OCI-M1 (cell line): Measurements from ENCODE around the gene NOL12.

ENCODE experiments used
- DNase-seq: peaks from one replicate; lab custom pipeline; 2025; lab: John Stamatoyannopoulos, UW

NOL12 gene

DNA sequence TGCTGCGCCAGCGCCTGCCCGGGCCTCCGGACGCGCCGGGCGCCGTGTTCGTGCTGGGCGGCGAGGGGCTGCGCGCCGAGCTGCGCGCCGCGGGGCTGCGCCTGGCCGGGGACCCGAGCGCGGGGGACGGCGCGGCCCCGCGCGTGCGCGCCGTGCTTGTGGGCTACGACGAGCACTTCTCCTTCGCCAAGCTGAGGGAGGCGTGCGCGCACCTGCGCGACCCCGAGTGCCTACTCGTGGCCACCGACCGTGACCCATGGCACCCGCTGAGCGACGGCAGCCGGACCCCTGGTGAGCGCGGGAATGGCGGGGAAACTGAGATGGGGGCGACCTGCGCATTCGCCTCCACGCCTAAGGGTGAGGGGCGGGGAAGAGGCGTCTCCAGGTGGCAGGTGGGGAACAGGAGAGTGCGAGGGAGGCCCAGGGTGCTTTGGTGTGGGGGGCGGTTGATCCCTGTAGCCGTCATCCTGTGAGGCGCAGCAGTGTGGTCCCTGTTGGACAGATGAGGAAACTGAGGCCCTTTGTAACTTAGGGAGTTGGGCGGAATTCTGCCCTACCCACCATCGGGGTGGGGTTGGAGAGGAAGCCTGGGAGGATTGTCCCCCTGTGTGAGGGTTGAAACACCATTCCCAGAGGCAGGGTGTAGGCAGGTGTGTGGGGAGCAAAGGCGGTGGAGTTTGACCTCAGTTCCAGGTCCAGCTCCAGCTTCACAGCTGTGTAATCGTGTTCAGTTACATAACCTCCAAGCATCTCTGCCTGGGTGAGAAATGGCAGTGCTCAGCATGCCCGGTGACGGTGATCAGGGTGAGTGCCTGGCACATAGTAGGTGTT, 26.9 kb upstream of the NOL12 start:
- no peak for DNase-seq

GRCh38 chr22:37659897-37660708, 26.0 kb upstream of the NOL12 start:
- peak; percentile 30 for DNase-seq

DNA sequence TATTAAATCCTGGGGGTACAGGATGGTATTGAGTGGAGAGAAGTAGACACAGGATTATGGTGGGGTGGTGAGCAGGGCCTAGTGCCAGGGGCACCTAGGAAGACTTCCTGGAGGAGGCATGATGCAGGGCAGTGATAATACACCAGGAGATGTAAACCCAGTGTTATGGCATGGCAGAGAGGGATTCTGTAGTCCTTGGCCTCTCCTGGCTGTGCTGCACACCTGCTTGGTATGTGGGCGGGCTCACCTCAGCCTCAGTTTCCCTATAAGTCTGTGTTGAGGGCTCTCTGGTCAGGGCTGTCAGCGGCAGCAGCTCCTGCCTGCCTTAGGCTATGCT, 25.5 kb upstream of the NOL12 start:
- no peak for DNase-seq

DNA sequence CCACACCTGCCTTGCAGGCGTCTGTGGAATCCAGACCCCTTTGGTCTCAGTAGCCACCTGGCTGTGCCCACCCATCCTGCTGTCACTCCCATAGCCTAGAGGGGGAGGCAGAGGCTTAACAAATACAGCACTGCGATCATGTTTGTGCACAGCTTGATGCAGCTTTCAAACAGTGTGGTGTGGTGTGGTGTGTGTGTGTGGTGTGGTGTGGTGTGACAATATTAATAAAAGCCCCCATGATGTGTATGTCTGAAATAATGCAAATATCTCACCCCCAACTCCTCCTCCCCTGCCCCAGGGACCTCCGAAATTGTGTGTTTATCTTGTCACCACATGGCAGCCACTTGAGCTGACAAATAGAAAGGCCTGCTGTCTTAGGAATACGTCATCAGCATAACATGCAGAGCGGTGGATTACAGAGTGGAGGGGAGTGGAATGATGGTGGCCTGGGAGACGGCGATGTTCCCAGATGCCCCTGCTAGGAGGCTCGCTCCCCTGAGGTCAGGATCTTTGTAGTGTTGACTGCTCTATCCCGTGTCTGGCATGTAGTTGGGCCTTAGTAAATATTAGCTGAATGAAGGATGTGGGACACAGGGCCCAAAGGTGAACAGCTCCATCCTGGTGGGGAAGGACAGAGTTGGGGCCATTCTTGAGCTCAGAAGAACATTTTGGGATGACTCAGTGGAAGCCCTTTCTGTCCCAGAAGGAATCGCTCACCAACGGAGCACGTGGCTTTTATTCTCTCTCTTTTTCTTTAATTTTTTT, 24.8 kb upstream of the NOL12 start:
- DNase-seq = peak; percentile 39

GRCh38 chr22:37662039-37662438, 24.1 kb upstream of the NOL12 start:
- DNase-seq = no peak

GRCh38 chr22:37663521-37664140, 22.5 kb upstream of the NOL12 start:
- DNase-seq = no peak

DNA sequence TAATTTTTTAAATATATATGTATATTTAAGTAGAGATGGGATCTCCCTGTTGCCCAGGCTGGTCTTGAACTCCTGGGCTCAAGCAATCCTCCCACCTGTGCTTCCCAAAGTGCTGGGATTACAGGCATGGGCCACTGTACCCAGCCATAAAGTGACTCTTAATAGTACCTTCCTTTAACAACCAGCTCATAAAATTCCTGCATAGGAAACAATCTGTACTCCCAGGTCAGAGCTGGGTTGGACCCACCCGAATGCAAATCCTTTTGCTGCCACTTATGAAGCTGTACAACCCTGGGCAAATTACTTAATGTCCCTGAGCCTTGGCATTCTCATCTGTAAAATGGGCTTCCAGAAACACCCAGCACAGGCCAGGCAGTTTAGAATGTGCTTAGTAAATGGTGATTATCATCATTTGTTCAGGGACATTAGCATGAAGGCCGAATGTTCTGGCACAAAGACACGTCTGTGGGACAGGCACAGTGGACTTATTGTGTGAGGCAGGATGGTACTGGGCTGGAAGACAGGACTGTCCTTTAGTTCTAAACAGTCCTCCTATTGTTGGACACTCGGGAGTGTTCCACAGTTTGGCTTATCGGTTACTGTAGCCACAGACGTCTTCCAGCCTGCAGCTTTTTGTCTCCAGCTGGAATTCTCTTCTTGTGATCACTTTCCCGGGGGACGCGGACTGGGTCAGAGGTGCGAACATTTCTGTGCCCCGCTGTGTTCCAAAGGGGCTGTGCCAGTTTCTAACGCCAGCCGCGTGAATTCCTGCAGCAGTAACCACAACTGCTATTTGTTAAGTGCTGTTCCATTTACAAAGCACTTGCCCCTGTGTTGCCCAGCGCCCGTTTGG, 21.7 kb upstream of the NOL12 start:
- DNase-seq = no peak

- DNase-seq = no peak
Observed at GRCh38 chr22:37665487-37665886, 20.7 kb upstream of the NOL12 start.

- no peak for DNase-seq
Observed at GRCh38 chr22:37669586-37669985, 16.6 kb upstream of the NOL12 start.

DNA sequence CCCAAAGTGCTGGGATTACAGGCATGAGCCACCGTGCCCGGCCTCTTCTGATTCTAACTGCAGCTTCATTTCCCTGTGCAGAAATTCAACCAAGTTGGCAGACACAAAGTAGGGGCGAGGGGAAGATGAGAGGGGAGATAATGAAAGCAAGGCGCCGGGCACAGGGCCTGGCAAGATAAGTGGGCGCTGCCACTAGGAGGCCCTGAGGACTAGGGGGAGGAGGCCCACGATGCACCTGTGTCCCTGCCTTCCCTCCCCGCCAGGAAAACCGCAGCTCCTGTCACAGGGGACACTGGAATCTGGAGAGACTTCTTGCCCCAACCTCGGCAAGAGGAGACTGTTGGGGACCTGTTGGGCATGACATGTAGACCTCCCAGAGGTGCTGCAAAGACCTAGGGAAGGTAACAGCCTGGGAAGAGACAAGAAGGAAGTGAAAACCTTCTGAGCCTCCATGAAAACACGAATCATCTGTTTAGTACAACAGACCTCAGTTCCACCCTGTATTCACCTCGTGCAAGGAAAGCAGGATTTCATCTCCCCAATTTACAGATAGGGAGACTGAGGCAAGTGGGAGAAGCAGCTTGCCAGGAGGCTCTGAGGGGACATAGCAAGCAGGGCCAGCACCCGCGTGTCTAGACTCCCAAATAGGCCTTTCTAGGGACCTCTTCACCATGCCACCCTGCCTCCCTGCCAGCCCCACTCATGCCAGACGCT, 13.8 kb upstream of the NOL12 start:
- DNase-seq = no peak

DNA sequence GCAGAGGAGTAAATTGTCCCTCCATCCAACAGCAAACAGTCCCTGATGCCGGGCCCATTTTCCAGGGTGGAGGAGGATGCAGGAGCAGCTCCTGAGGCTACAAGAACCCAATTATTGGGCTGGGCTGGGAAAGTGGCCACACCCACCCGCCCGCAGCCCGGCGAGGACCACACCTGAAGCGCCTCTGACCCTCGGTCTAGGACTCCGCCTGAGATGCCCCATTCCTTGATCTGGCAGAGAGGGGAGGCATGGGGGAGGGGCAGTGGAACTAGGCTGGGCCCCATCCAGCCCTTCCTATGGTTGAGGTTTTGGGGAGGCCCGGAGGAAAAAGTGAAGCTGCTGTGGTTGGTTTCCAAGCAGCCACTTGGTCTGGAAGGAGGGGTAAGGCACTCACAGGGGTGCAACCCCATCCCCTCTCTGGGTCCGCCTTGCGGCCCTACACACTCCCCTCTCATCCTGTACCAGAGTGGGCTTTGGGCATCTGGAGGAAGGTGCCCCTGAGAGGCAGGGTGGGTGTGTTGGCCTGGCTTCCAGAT, 13.2 kb upstream of the NOL12 start:
- no peak for DNase-seq

DNA sequence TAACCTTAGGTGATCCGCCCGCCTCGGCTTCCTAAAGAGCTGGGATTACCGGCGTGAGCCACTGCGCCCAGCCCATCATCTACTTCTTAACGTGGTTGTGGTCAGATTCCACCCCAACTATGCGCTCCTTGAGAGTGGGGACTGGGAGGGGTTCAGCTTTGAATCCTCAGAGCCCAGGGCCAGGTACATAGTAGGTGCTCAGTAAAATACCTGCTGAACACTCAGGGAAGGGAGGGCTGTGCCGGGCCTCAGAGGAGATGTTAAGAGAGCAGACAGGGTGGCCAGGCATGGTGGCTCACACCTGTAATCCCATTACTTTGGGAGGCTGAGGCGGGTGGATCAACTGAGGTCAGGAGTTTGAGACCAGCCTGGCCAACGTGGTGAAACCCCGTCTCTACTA, 11.9 kb upstream of the NOL12 start:
- DNase-seq = no peak

GRCh38 chr22:37674951-37675929, 10.9 kb upstream of the NOL12 start, which contains the start of gene LGALS1:
Gene LGALS1 (plus strand): TSS chr22:37675636. CDS start chr22:37675703, 67 bp downstream.
- peak; percentile 96 for DNase-seq

- peak; percentile 41 for DNase-seq
Observed at GRCh38 chr22:37675930-37676735, 10.0 kb upstream of the NOL12 start.

- peak; percentile 96 for DNase-seq
Observed at GRCh38 chr22:37676736-37677492, 9.2 kb upstream of the NOL12 start.

- DNase-seq = no peak
Observed at GRCh38 chr22:37677493-37677974, 8.6 kb upstream of the NOL12 start.

DNA sequence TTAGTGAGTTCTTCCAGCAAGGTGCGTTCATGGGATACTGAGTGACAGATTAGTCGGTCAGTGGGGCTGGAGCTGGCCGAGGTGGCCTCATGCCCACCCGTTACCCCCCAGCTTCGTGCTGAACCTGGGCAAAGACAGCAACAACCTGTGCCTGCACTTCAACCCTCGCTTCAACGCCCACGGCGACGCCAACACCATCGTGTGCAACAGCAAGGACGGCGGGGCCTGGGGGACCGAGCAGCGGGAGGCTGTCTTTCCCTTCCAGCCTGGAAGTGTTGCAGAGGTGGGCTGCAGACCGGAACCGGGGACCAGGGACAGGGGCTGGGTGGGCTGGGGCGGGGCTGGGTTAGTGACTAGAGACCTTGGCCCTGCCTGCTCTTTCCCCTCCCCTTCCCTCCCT, 7.8 kb upstream of the NOL12 start:
- no peak for DNase-seq
